ENCODE data around the gene IRF4. TPM values are rescaled to one million over a fixed set of nuclear protein-coding genes. Genes with fewer than 3 reads are reported as not detected.

Gene IRF4
- total and polyA plus RNA-seq, 12 donors: 0.04 to 3.6 (median 0.32) TPM; not detected in 1

- H3K4me1 ChIP-seq: peaks cover 0 to 9% (median 0%) of the 10 kb centered on the region in 9 donors
- DNase-seq (no peak), ATAC-seq (no peak)
- no peak for TF ChIP-seq CTCF (IDR thresholded peaks at IDR 0.05)
- peaks cover 0 to 3% (median 0%) of the 10 kb centered on the region in 9 donors for H3K36me3 ChIP-seq
- H3K4me3 ChIP-seq: no peak overlapping the region
- WGBS, 2 donors: 83 to 86% methylated on average over 13 of the region's 13 CpGs
- H3K27me3 ChIP-seq: no peaks in the 10 kb centered on the region
- intact Hi-C loops (cut with DNase I): no loop called here
- H3K9me3 ChIP-seq: no peaks in the 10 kb centered on the region
- no peak overlapping the region for H3K27ac ChIP-seq
Measured at GRCh38 chr6:357791-358341, 33.7 kb upstream of the IRF4 start.

- intact Hi-C loops (cut with DNase I): no loop called here
- H3K27ac ChIP-seq: no peak overlapping the region
- peaks cover 0 to 3% (median 0%) of the 10 kb centered on the region in 11 donors for H3K9me3 ChIP-seq
- no peak for DNase-seq
- 84 to 86% methylated on average over 4 of the region's 4 CpGs for WGBS, 2 donors
- no peaks in the 10 kb centered on the region for H3K27me3 ChIP-seq
- ATAC-seq: peak in 1 of 8 donors; percentile 3
- H3K4me3 ChIP-seq: no peak overlapping the region
- TF ChIP-seq CTCF (IDR thresholded peaks at IDR 0.05): no peak
- H3K4me1 ChIP-seq: peaks cover 0 to 9% (median 0%) of the 10 kb centered on the region in 9 donors
- no peaks in the 10 kb centered on the region for H3K36me3 ChIP-seq
Measured at GRCh38 chr6:358432-358831, 33.1 kb upstream of the IRF4 start.

- H3K4me1 ChIP-seq: peaks cover 0 to 9% (median 0%) of the 10 kb centered on the region in 9 donors
- ATAC-seq: no peak
- TF ChIP-seq CTCF (IDR thresholded peaks at IDR 0.05): no peak
- no peak overlapping the region for H3K27ac ChIP-seq
- no peak for DNase-seq
- intact Hi-C loops (cut with DNase I): no loop called here
- no peaks in the 10 kb centered on the region for H3K36me3 ChIP-seq
- 74 to 81% methylated on average over 8 of the region's 8 CpGs for WGBS, 2 donors
- no peak overlapping the region for H3K4me3 ChIP-seq
- H3K27me3 ChIP-seq: no peaks in the 10 kb centered on the region
- H3K9me3 ChIP-seq: peaks cover 0 to 8% (median 0%) of the 10 kb centered on the region in 11 donors
Measured at GRCh38 chr6:358847-359246, 32.7 kb upstream of the IRF4 start.

GRCh38 chr6:359261-360035, 32.1 kb upstream of the IRF4 start:
- Histone ChIP-seq H3K27ac (no peak overlapping the region), H3K4me3 (no peak overlapping the region), H3K9me3 (peaks cover 0 to 13% (median 0%) of the 10 kb centered on the region in 11 donors), H3K4me1 (peaks cover 0 to 9% (median 0%) of the 10 kb centered on the region in 9 donors), H3K27me3 (no peaks in the 10 kb centered on the region), H3K36me3 (no peaks in the 10 kb centered on the region)
- no peak for DNase-seq
- TF ChIP-seq CTCF (IDR thresholded peaks at IDR 0.05): no peak
- ATAC-seq: peak in 1 of 8 donors; percentile 5
- WGBS, 2 donors: 77 to 83% methylated on average over 19 to 20 of the region's 20 CpGs
- intact Hi-C loops (cut with DNase I): no loop called here

All from heart right ventricle (tissue), 16 donors.